Mucosa of gallbladder (tissue), 1 donor: ENCODE measurements around the gene UGT2B15. TPM values are rescaled to one million over a fixed set of nuclear protein-coding genes. Genes with fewer than 3 reads are reported as not detected.
"Not testable (repeated sequence)": the region's sequence is repeated elsewhere in the genome, so short reads cannot be mapped to it uniquely, and the experiment has no call there.

Experiments used
- DNase-seq: peaks from one replicate; pipeline ENCODE4 v3.0.0-alpha.2; 2020; ENCODE audit warnings: low spot score
- total RNA-seq: library from RNA; stranded (reverse); gene quantifications from one replicate; pipeline ENCODE4 v1.2.1, GENCODE V29; 2021
- donor health status: DM: no; HTN: no; CAD: no.

Gene UGT2B15
- total RNA-seq, 1 donor from 2014 or later: 826 TPM

GRCh38 chr4:68656445-68656973 lies 13.9 kb downstream of the UGT2B15 start:
- DNase-seq: not testable (repeated sequence)

- no peak for DNase-seq
These were observed 14.5 kb downstream of the UGT2B15 start for GRCh38 chr4:68655764-68656444.

GRCh38 chr4:68654946-68655721 lies 15.3 kb downstream of the UGT2B15 start:
- no peak for DNase-seq

- DNase-seq: no peak
These were observed 18.5 kb downstream of the UGT2B15 start for GRCh38 chr4:68651932-68652331.

GRCh38 chr4:68630371-68630770 lies 40.1 kb downstream of the UGT2B15 start:
- no peak for DNase-seq

- not testable (repeated sequence) for DNase-seq
These were observed 47.7 kb downstream of the UGT2B15 start for GRCh38 chr4:68622731-68623130.

GRCh38 chr4:68617003-68617698 lies 53.3 kb downstream of the UGT2B15 start:
- DNase-seq: no peak

GRCh38 chr4:68615699-68616422 lies 54.6 kb downstream of the UGT2B15 start:
- no peak for DNase-seq

- no peak for DNase-seq
These were observed 56.7 kb downstream of the UGT2B15 start for GRCh38 chr4:68613752-68614151.

GRCh38 chr4:68606240-68606639 lies 64.2 kb downstream of the UGT2B15 start:
- no peak for DNase-seq

- no peak for DNase-seq
These were observed 71.3 kb downstream of the UGT2B15 start for GRCh38 chr4:68599150-68599549.

GRCh38 chr4:68597482-68597881 lies 73.0 kb downstream of the UGT2B15 start:
- no peak for DNase-seq

Other genes starting within 250 kb of the UGT2B15 start
- not detected for gene TMPRSS11E, start 223.2 kb downstream of the UGT2B15 start, total RNA-seq
- 4.9 TPM for gene UGT2B17, start 94.3 kb downstream of the UGT2B15 start, total RNA-seq
- 10.2 TPM for gene UGT2B10, start 145.3 kb upstream of the UGT2B15 start, total RNA-seq